HG02798 (cell line): ENCODE data around the gene PARK7.

Source experiments
- ATAC-seq: cut with Tn5 transposase; IDR thresholded peaks from one replicate; pipeline ENCODE4 v1.9.1; 2021; ENCODE audit warnings: mild to moderate bottlenecking; ENCODE audit not compliant: unreplicated experiment, poor library complexity

PARK7 gene

GRCh38 chr1:7975212-7975865 is 13.8 kb downstream of the PARK7 start:
- no peak for ATAC-seq

- ATAC-seq = no peak
Measured at GRCh38 chr1:7980984-7981383, 19.5 kb downstream of the PARK7 start.

- no peak for ATAC-seq
Measured at GRCh38 chr1:7983086-7983778, 21.7 kb downstream of the PARK7 start.

DNA sequence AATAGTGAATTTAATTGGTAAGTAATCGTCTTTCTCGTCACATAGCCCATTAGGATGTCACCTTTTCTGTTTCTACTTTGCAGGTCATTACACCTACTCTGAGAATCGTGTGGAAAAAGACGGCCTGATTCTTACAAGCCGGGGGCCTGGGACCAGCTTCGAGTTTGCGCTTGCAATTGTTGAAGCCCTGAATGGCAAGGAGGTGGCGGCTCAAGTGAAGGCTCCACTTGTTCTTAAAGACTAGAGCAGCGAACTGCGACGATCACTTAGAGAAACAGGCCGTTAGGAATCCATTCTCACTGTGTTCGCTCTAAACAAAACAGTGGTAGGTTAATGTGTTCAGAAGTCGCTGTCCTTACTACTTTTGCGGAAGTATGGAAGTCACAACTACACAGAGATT is 23.3 kb downstream of the PARK7 start:
- ATAC-seq = no peak

DNA sequence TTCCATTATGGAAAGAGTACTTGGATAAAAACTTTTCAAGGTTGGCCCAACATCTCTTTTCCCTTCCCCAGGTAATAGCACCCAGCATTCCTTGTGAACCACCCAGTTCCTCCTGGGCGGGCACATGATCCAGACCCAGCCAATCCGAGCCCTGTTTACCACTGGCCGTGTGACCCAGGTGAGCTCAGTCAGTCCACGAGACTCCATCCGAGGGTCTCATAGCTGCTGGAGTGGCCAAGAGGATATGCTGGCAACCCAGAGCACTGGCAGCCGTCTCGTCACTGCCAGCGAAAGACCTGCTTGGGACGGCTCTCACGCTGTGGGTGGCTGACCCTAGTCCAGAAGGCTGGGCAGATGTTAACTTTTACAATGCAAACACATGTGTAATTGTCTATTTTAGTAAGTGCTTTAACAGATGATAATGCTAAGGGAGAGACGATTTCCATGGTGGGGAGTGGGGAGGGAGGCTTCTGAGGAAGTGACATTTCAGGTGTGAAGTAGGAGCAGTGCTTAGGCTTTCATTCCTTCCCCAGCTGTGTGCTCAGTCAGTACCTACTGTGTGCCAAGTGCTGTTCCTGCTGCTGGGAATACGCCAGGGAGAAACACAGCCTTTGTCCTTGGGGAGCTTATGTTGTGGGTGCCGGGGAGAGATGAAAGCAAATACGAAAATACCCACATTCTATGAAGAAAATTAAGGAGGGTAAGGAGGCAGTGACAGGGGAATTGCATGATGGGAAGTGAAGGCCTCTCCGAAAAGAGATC is 24.5 kb downstream of the PARK7 start:
- no peak for ATAC-seq

DNA sequence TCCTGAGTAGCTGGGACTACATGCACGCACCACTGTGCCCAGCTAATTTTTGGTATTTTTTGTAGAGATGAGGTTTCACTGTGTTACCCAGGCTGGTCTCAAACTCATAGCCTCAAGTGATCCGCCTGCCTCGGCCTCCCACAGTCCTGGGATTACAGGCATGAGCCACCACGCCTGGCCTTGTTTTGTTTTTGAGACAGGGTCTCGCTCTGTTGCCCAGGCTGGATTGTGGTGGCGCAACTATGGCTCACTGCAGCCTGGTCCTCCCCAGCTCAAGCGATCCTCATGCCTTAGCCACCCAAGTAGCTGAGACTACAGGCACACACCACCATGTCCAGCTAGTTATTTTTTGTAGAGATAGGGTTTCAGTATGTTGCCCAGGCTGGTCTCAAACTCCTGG is 26.0 kb downstream of the PARK7 start:
- ATAC-seq = no peak

GRCh38 chr1:7988576-7988975 is 27.1 kb downstream of the PARK7 start:
- ATAC-seq = no peak

- no peak for ATAC-seq
Measured at GRCh38 chr1:7989762-7990428, 28.4 kb downstream of the PARK7 start.

GRCh38 chr1:7991504-7992440 is 30.3 kb downstream of the PARK7 start:
- no peak for ATAC-seq

DNA sequence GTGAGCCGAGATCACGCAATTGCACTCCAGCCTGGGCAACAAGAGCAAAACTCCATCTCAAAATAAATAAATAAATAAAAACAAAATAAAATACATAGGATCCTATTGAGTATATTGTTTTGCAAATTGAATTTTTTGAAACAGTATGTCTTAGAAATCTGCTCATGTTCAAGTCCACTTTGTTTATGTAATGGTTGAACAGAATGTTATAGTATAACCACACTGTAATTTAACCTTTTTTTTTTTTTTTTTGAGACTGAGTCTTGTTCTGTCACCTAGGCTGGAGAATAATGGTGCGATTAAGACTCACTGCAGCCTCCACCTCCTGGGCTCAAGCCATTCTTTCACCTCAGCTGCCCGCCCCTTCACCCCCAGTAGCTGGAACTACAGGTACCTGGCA is 31.4 kb downstream of the PARK7 start:
- no peak for ATAC-seq

GRCh38 chr1:7993593-7994479 is 32.3 kb downstream of the PARK7 start:
- peak; percentile 87 for ATAC-seq

DNA sequence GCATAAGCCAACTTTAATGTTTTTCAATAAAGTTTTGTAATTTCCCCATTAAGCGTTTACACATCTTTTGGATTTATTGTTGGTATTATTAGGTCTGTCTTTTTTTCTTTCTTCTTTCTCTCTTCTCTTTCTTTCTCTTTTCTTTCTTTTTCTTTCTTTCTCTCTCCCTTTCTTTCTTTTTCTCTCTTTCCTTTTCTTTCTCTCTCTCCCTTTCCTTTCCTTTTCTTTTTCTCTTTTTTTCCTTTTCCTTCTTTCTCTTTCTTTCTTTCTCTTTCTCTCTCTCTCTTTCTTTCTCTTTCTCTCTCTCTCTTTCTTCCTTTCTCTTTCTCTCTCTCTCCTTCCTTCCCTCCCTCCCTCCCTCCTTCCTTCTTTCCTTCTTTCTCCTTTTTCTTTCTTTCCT is 33.3 kb downstream of the PARK7 start:
- ATAC-seq = no peak

- ATAC-seq = no peak
Measured at GRCh38 chr1:7995437-7995836, 33.9 kb downstream of the PARK7 start.

- no peak for ATAC-seq
Measured at GRCh38 chr1:8002329-8002910, 40.9 kb downstream of the PARK7 start.

GRCh38 chr1:8002921-8003320 is 41.4 kb downstream of the PARK7 start:
- ATAC-seq = no peak

DNA sequence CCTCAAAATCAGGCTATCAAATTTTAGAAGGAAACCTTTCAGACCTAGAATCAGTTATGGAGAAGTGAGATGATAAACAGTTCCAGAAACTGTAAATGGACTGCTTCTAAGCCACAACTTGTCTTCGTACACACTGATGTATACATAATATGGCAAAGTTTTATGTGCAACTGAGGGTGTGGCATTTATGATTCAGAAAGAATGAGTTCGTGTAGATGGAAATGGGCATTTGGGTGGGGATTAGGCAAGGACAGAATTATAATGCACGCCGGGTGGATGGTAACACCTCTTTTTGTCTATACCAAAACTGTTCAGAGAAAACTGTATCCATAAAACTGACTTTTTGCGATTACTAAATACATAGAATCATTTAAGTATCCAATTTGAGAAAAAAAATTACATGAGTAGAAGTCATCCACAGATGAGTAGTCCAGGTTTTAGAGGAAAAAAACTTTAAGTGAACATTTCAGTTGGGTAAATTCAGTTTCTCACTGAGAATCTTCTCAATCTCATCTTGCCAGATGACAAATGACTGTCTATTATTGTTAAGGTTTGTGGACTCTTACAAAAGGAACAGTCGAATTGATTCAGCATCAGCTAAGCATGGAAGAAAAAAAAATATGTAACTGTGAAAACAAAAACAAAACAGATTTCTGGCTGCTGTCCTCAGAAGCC is 42.1 kb downstream of the PARK7 start:
- no peak for ATAC-seq

- no peak for ATAC-seq
Measured at GRCh38 chr1:8004113-8004802, 42.7 kb downstream of the PARK7 start.
